Natural killer cell (primary cell): ENCODE measurements around the gene CYP2W1. TPM values are rescaled to one million over a fixed set of nuclear protein-coding genes. Genes with fewer than 3 reads are reported as not detected.

Experiments used
- ATAC-seq, 3 donors: fragments of 150-1000 bp in 2 of 3; fragments of 200-7000 bp in 1 of 3; cut with Tn5 transposase; 1 replicate in 1 of 3; 2 replicates in 2 of 3; pipeline ENCODE4 v1.10.0; 2021; ENCODE audit warnings: mild to moderate bottlenecking in 2 of 3, moderate library complexity in 2 of 3
- DNase-seq, 2 donors: peaks; one replicate each; pipeline versions ENCODE4 v3.0.0 to v3.0.0-alpha.2; 2013 to 2021; ENCODE audit warnings: mixed read lengths in 1 of 2
- H3K27ac ChIP-seq: one replicate; pipeline ENCODE4 v1.5.1; 2013; ENCODE audit warnings: mild to moderate bottlenecking, low read length
- H3K27me3 ChIP-seq: one replicate; pipeline ENCODE4 v1.6.1; 2013; ENCODE audit warnings: low read length; ENCODE audit not compliant: control insufficient read depth, insufficient read depth
- H3K36me3 ChIP-seq: one replicate; pipeline ENCODE4 v1.6.1; 2013; ENCODE audit warnings: low read length; ENCODE audit not compliant: control insufficient read depth, insufficient read depth
- H3K4me1 ChIP-seq: one replicate; pipeline ENCODE4 v1.6.1; 2013; ENCODE audit warnings: low read length; ENCODE audit not compliant: control insufficient read depth, insufficient read depth
- H3K4me3 ChIP-seq: one replicate; pipeline ENCODE4 v1.5.1; 2013; ENCODE audit warnings: low read length
- H3K9me3 ChIP-seq: one replicate; pipeline ENCODE4 v1.6.1; 2013; ENCODE audit warnings: low read length; ENCODE audit not compliant: control insufficient read depth, insufficient read depth
- H3K27ac Mint-ChIP-seq, 2 donors: one replicate each; pipeline ENCODE4 v1.8.0; 2022; ENCODE audit warnings: mild to moderate bottlenecking in 2 of 2, mixed read lengths in 2 of 2, moderate library complexity in 1 of 2
- H3K27me3 Mint-ChIP-seq, 2 donors: one replicate each; pipeline ENCODE4 v1.8.0; 2022; ENCODE audit warnings: low read depth in 2 of 2, mixed read lengths in 2 of 2
- H3K36me3 Mint-ChIP-seq: one replicate; pipeline ENCODE4 v1.8.0; 2022; ENCODE audit warnings: mixed read lengths
- H3K4me1 Mint-ChIP-seq, 2 donors: one replicate each; pipeline ENCODE4 v1.8.0; 2022; ENCODE audit warnings: mixed read lengths in 2 of 2
- H3K4me3 Mint-ChIP-seq: one replicate; pipeline ENCODE4 v1.8.0; 2022; ENCODE audit warnings: mild to moderate bottlenecking, moderate library complexity, mixed read lengths
- H3K9me3 Mint-ChIP-seq, 2 donors: one replicate each; pipeline ENCODE4 v1.8.0; 2022; ENCODE audit warnings: mixed read lengths in 2 of 2
- WGBS: methylation state at CpG from one replicate; pipeline ENCODE4 v1.1.7; 2013; ENCODE audit warnings: missing lambda C conversion rate; ENCODE audit not compliant: insufficient coverage; 5-methylcytosine and 5-hydroxymethylcytosine counted together
- intact Hi-C: fragments of 100-400 bp; cut with micrococcal nuclease; formaldehyde crosslinking; loops from one replicate; pipeline ENCODE4 v1.14.2; 2022
- total RNA-seq, 4 donors: library from RNA; stranded (reverse); fragments of 120-200 nt in 1 of 4; gene quantifications; one replicate each; pipeline versions ENCODE4 v1.2.3 to v1.2.4, GENCODE V29; 2013 to 2022
- TF ChIP-seq, protein P1 (sequence below): fragments of 200-600 bp; IDR thresholded peaks from one replicate; pipeline ENCODE4 v1.8.0; 2022; ENCODE audit warnings: antibody characterized with exemption

The CYP2W1 gene
- total RNA-seq, 3 donors from 2014 or later (not counting 1 experiment from before 2014, with no cell fraction given): not detected

DNA sequence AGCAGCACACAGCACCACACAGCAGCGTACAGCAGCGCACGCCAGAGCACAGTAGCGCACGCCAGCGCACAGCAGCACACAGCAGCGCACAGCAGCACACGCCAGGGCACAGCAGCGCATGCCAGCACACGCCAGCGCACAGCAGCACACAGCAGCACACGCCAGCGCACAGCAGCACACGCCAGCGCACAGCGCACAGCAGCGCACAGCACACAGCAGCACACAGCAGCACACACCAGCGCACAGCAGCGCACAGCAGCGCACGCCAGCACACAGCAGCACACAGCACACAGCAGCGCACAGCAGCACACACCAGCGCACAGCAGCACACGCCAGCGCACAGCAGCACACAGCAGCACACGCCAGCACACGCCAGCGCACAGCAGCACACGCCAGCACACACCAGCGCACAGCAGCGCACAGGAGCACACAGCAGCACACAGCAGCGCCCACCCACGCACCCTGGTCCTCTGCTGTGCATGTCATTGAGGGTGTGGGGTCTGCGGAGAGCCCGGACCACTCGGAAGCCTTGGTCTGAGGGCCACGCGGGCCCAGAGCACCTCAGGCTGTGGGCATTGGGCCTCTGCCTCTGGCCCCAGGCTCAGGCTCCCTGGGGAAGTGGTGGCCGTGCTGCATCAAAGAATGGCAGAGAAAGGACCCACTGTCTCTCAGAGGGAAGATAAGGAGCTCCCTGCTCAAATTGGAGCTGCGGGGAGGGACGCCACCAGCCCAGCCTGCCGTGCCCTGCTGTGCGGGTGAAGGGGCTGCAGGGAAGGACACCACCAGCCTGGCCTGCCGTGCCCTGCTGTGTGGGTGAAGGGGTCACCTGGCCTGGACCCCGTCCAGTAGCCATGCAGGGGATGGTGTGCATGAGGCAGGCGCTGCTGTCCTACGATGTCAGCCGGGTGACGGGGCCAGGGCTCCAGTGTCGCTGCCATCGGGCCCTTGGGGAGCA is 33.9 kb downstream of the CYP2W1 start:
- H3K27ac Mint-ChIP-seq: no peak overlapping the region

DNA sequence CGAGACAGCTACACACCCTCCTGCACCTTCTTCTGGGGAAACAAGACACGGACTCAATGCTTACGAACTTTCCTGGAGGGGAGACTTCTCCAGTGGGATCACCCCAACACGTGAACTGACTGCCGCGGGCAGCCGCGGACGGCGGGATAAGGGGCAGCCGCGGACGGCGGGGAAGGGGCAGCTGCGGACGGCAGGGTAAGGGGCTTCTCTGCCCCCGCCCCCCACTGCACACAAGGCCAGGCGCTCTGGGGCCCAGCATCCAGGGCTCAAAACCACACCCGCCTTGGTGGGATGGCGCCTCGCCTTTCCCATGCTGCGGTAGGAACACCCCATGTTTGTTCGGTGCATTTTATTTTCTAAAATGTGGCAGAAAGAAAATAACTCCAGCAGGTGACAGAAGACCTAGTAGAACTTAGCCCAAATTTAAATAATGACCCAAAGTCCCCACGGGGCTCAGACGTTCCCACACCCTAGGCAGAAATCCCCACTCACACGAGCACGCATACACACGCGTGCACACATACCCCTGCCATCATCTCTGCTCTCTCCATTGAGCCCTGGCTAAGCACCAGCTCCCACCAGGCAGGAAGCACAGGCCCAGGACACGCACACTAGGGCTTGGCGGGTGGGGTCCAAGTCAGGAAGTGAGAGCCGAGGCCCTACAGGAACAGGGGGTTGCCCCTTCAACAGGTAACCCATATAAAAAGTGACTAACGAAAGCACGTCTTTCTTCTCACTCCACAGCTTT is 34.8 kb downstream of the CYP2W1 start:
- no peak overlapping the region for H3K4me3 Mint-ChIP-seq
- H3K27ac ChIP-seq: no peak overlapping the region
- H3K9me3 Mint-ChIP-seq: no peaks in the 10 kb centered on the region
- no peak for DNase-seq
- intact Hi-C loops: no loop called here
- H3K27ac Mint-ChIP-seq: no peak overlapping the region
- TF ChIP-seq, protein P1, sequence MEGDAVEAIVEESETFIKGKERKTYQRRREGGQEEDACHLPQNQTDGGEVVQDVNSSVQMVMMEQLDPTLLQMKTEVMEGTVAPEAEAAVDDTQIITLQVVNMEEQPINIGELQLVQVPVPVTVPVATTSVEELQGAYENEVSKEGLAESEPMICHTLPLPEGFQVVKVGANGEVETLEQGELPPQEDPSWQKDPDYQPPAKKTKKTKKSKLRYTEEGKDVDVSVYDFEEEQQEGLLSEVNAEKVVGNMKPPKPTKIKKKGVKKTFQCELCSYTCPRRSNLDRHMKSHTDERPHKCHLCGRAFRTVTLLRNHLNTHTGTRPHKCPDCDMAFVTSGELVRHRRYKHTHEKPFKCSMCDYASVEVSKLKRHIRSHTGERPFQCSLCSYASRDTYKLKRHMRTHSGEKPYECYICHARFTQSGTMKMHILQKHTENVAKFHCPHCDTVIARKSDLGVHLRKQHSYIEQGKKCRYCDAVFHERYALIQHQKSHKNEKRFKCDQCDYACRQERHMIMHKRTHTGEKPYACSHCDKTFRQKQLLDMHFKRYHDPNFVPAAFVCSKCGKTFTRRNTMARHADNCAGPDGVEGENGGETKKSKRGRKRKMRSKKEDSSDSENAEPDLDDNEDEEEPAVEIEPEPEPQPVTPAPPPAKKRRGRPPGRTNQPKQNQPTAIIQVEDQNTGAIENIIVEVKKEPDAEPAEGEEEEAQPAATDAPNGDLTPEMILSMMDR: no peak
- H3K27me3 Mint-ChIP-seq: no peaks in the 10 kb centered on the region
- peaks cover 2% of the 10 kb centered on the region for H3K36me3 ChIP-seq
- peaks cover 15% of the 10 kb centered on the region for H3K9me3 ChIP-seq
- no peaks in the 10 kb centered on the region for H3K36me3 Mint-ChIP-seq
- H3K4me1 ChIP-seq: peaks cover under 1% of the 10 kb centered on the region
- no peaks in the 10 kb centered on the region for H3K27me3 ChIP-seq
- H3K4me1 Mint-ChIP-seq: peaks cover 8 to 11% of the 10 kb centered on the region in 2 donors
- WGBS: 93% methylated on average over 34 of the region's 34 CpGs
- no peak for ATAC-seq
- H3K4me3 ChIP-seq: no peak overlapping the region

More for the DNA sequence above, 33.9 kb downstream of the CYP2W1 start:
- H3K27me3 Mint-ChIP-seq: no peaks in the 10 kb centered on the region
- Histone ChIP-seq H3K27me3 (no peaks in the 10 kb centered on the region), H3K4me3 (no peak overlapping the region), H3K36me3 (peaks cover 2% of the 10 kb centered on the region), H3K9me3 (peaks cover 15% of the 10 kb centered on the region), H3K27ac (no peak overlapping the region), H3K4me1 (peaks cover 10% of the 10 kb centered on the region)
- no peak overlapping the region for H3K4me3 Mint-ChIP-seq
- 97% methylated on average over 51 of the region's 51 CpGs for WGBS
- peaks cover 8 to 14% of the 10 kb centered on the region in 2 donors for H3K4me1 Mint-ChIP-seq
- intact Hi-C loops: no loop called here
- DNase-seq: no peak
- H3K36me3 Mint-ChIP-seq: no peaks in the 10 kb centered on the region
- no peak for ATAC-seq
- TF ChIP-seq, protein P1: no peak
- H3K9me3 Mint-ChIP-seq: no peaks in the 10 kb centered on the region

DNA sequence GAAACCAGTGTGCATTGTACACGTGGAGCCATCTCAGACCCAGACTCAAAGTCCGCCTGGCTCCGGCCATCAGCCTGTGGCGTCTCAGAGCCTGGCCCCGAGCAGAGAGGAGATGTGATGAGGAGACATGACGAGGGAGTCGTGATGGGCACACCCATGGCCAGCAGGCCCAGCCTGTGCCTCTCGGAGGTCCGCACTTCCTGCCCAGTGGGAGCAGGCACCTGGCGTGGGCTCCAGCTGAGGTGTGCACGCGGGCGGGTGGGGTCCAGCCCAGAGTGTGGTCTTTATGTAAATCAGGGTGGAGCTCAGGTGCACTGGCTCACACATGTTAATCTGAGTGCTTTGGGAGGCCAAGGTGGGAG is 35.3 kb downstream of the CYP2W1 start:
- Histone ChIP-seq H3K4me3 (no peak overlapping the region), H3K27me3 (no peaks in the 10 kb centered on the region), H3K36me3 (peaks cover 2% of the 10 kb centered on the region), H3K4me1 (peaks cover 3% of the 10 kb centered on the region), H3K9me3 (peaks cover 15% of the 10 kb centered on the region), H3K27ac (no peak overlapping the region)
- DNase-seq: no peak
- H3K4me3 Mint-ChIP-seq: no peak overlapping the region
- H3K27me3 Mint-ChIP-seq: no peaks in the 10 kb centered on the region
- 97% methylated on average over 13 of the region's 13 CpGs for WGBS
- TF ChIP-seq, protein P1: no peak
- intact Hi-C loops: no loop called here
- H3K9me3 Mint-ChIP-seq: no peaks in the 10 kb centered on the region
- H3K36me3 Mint-ChIP-seq: no peaks in the 10 kb centered on the region
- H3K27ac Mint-ChIP-seq: no peak overlapping the region
- peaks cover 10 to 11% of the 10 kb centered on the region in 2 donors for H3K4me1 Mint-ChIP-seq
- no peak for ATAC-seq
